Fibroblast of lung (primary cell): Measurements from ENCODE around the gene ASRGL1.

Source experiments
- CTCF ChIP-seq, 2 donors: IDR thresholded peaks in 1 of 2; conservative IDR thresholded peaks in 1 of 2; 1 replicate in 1 of 2; 2 replicates in 1 of 2; pipeline ENCODE4 v1.5.1; 2011 to 2012; ENCODE audit warnings: low read length in 2 of 2, control low read depth in 1 of 2, inconsistent platforms in 1 of 2, low read depth in 1 of 2, mild to moderate bottlenecking in 1 of 2
- EZH2 ChIP-seq: IDR thresholded peaks from 2 replicates; pipeline ENCODE4 v1.5.1; 2012; ENCODE audit warnings: low read length, control low read depth, mild to moderate bottlenecking; ENCODE audit errors: missing control alignments

- TF ChIP-seq EZH2 (no peak), CTCF (conservative IDR thresholded peaks at IDR 0.05 in 1 of 2, IDR thresholded peaks at IDR 0.05 in 1 of 2; ENCODE audit: low read depth in 1 of 2, low read length in 2 of 2) (no peak)
Measured at GRCh38 chr11:62374801-62375200, 37.6 kb downstream of the ASRGL1 start.
